ENCODE data around the gene VTA1. TPM values are rescaled to one million over a fixed set of nuclear protein-coding genes. Genes with fewer than 3 reads are reported as not detected.
"Not testable (repeated sequence)": the region's sequence is repeated elsewhere in the genome, so short reads cannot be mapped to it uniquely, and the experiment has no call there.

VTA1 gene
- total RNA-seq, 1 experiment from 2014 or later, result 72.1 TPM

- H3K9me3 ChIP-seq (ENCODE audit: control insufficient read depth, insufficient read depth, low read depth, low read length), result no peaks in the 10 kb centered on the region
- no peak overlapping the region for H3K4me3 ChIP-seq (ENCODE audit: low read depth in 2 of 2, low read length in 2 of 2)
- no peak for DNase-seq (ENCODE audit: low read depth, low spot score)
- ATAC-seq, result no peak
- H3K27ac ChIP-seq (ENCODE audit: low read length), result no peak overlapping the region
- in situ Hi-C loops (cut with HindIII; ENCODE audit: low pct_unique_long_range_greater_than_20kb, low sequenced_read_pairs) (no loop called here), intact Hi-C loops (cut with micrococcal nuclease; ENCODE audit: unreplicated experiment) (no loop called here)
- ChIA-PET POLR2A (interaction anchor here (0.7 kb wide), 1 partner anchor 31 kb away, joined by 10 read pairs; no protein-coding TSS in a partner anchor), CTCF (interaction anchor here (1.1 to 1.4 kb wide), 2 partner anchors 10 to 31 kb away, joined by 3 to 4 read pairs; no protein-coding TSS in a partner anchor)
- H3K4me1 ChIP-seq (ENCODE audit: control insufficient read depth, insufficient read depth, low read length), result peaks cover 4% of the 10 kb centered on the region; the same call in 1 of the 2 replicates
- no TSS peak for BruUV-seq (replicated peaks)
- no peak for TF ChIP-seq TCF7L2 (IDR thresholded peaks at IDR 0.05; ENCODE audit: low read depth, low read length)
- TF ChIP-seq, protein P1, sequence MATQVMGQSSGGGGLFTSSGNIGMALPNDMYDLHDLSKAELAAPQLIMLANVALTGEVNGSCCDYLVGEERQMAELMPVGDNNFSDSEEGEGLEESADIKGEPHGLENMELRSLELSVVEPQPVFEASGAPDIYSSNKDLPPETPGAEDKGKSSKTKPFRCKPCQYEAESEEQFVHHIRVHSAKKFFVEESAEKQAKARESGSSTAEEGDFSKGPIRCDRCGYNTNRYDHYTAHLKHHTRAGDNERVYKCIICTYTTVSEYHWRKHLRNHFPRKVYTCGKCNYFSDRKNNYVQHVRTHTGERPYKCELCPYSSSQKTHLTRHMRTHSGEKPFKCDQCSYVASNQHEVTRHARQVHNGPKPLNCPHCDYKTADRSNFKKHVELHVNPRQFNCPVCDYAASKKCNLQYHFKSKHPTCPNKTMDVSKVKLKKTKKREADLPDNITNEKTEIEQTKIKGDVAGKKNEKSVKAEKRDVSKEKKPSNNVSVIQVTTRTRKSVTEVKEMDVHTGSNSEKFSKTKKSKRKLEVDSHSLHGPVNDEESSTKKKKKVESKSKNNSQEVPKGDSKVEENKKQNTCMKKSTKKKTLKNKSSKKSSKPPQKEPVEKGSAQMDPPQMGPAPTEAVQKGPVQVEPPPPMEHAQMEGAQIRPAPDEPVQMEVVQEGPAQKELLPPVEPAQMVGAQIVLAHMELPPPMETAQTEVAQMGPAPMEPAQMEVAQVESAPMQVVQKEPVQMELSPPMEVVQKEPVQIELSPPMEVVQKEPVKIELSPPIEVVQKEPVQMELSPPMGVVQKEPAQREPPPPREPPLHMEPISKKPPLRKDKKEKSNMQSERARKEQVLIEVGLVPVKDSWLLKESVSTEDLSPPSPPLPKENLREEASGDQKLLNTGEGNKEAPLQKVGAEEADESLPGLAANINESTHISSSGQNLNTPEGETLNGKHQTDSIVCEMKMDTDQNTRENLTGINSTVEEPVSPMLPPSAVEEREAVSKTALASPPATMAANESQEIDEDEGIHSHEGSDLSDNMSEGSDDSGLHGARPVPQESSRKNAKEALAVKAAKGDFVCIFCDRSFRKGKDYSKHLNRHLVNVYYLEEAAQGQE (IDR thresholded peaks at IDR 0.05; ENCODE audit: insufficient read depth in 1 of 2, low read depth in 2 of 2, low read length in 1 of 2), result no peak
- no peak for TF ChIP-seq SIN3A (IDR thresholded peaks at IDR 0.05; ENCODE audit: borderline replicate concordance, insufficient read depth, low read depth, low read length)
- TF ChIP-seq, protein P2, sequence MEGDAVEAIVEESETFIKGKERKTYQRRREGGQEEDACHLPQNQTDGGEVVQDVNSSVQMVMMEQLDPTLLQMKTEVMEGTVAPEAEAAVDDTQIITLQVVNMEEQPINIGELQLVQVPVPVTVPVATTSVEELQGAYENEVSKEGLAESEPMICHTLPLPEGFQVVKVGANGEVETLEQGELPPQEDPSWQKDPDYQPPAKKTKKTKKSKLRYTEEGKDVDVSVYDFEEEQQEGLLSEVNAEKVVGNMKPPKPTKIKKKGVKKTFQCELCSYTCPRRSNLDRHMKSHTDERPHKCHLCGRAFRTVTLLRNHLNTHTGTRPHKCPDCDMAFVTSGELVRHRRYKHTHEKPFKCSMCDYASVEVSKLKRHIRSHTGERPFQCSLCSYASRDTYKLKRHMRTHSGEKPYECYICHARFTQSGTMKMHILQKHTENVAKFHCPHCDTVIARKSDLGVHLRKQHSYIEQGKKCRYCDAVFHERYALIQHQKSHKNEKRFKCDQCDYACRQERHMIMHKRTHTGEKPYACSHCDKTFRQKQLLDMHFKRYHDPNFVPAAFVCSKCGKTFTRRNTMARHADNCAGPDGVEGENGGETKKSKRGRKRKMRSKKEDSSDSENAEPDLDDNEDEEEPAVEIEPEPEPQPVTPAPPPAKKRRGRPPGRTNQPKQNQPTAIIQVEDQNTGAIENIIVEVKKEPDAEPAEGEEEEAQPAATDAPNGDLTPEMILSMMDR (IDR thresholded peaks at IDR 0.05), result no peak
- no peak for TF ChIP-seq POLR2AphosphoS5 (IDR thresholded peaks at IDR 0.05; ENCODE audit: low read depth, low read length)
- H3K27me3 ChIP-seq (ENCODE audit: control insufficient read depth, insufficient read depth, low read length), result no peaks in the 10 kb centered on the region
- H3K36me3 ChIP-seq (ENCODE audit: control insufficient read depth, insufficient read depth, low read length), result peaks cover 7% of the 10 kb centered on the region; the same call in 1 of the 2 replicates
Measured at GRCh38 chr6:142187209-142187608, 40.1 kb downstream of the VTA1 start.

DNA sequence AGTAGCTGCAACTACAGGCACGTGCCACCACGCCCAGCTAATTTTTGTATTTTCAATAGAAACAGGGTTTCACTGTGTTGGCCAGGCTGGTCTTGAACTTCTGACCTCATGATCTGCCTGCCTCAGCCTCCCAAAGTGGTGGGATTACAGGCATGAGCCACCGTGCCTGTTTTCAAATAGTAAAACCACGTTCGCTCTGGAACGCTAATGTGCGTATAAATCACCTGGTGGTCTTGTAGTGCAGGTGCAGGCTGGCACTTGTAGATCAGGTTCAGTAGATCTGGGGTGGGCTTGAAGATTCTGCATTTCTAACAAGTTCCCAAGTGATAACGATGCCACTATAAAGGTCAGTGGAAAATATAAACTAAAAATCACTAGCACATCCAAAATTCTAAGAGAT lies 41.3 kb downstream of the VTA1 start:
- H3K27ac ChIP-seq (ENCODE audit: low read length); DNase-seq (ENCODE audit: low read depth, low spot score); ATAC-seq; H3K4me3 ChIP-seq (ENCODE audit: low read depth in 2 of 2, low read length in 2 of 2); H3K27me3 ChIP-seq (ENCODE audit: control insufficient read depth, insufficient read depth, low read length); intact Hi-C loops (cut with micrococcal nuclease; ENCODE audit: unreplicated experiment); in situ Hi-C loops (cut with HindIII; ENCODE audit: low pct_unique_long_range_greater_than_20kb, low sequenced_read_pairs); H3K4me1 ChIP-seq (ENCODE audit: control insufficient read depth, insufficient read depth, low read length); BruUV-seq (replicated peaks); H3K9me3 ChIP-seq (ENCODE audit: control insufficient read depth, insufficient read depth, low read depth, low read length); POLR2A ChIA-PET: not testable (repeated sequence)
- TF ChIP-seq, protein P2 (IDR thresholded peaks at IDR 0.05), result peak; percentile 37
- H3K36me3 ChIP-seq (ENCODE audit: control insufficient read depth, insufficient read depth, low read length), result peaks cover 12% of the 10 kb centered on the region; the same call in 1 of the 2 replicates
- CTCF ChIA-PET, result interaction anchor here (1.4 to 1.5 kb wide), 2 partner anchors 32 to 45 kb away, joined by 3 to 4 read pairs; no protein-coding TSS in a partner anchor
